ENCODE data around the gene CNTNAP2.

CNTNAP2 gene

DNA sequence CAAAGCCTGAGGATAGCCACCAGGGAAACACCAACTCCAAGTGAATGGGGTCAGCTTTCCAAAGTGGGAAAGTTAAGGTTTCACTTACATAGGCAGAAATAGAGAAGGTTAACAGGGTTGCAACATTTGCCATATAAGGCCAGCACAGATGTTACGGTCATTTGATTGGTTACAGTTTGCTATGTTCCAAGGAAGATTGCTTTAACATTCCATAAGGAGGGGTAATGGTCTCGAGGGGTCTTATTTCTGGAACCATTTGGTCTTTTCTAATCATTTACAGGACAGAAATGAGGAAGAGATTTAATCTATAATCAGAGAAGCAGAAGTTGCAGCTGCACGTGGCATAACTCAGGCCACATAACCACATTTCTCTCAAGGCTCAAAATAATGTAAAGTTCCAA, 1794.6 kb downstream of the CNTNAP2 start:
- DNase-seq = peak; percentile 65

DNA sequence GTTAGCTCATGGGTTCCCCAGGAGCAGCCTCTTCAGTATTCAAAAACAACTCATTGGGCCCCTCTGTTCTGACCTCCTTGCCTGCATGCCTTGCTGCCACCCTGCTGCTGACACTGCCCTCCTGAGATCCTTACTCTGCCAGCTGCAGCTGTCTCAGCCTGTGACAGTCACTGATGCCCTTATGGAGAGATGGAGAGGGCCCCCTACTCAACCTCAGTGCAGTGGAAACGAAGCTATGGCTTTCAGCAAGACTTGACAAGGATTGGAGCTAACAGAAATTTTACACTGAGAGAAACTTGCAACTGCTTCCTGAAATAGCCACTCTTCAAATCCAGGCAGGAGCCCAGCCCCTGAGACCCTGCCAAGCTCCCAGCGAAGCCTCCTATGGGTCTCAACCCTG, 1795.7 kb downstream of the CNTNAP2 start:
- DNase-seq = peak; percentile 33

DNA sequence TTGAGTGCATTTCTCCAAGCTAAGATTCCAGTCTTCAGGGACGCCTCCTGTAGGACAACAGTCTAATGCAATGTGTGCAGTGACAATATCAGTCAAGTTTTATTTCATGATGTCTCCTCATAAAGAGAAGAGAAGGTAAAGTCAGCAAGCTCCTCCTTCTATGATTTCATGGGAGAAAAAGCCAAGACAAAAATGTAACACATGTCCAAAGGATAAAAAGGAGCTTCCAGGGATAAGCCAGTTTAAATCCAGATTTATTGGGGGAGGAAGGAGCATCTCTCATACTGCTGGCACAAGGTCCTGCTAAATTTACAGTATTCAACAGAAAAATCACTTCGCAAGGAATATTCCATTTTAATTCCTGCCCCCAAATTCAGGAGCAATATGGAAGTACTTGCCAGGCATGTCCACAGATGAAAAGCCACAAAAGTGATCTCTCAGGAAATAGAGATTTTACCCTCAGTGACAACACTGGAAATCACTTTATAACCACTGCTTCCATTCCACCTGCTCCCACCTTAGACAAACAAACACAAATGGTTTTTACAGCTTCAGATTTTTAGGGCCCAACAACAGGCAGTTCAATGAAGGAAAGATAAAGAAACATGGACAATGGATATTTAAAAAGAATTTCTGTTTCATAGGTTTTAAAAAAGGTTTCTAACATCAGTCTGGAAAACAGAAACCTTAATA, 1796.5 kb downstream of the CNTNAP2 start:
- DNase-seq = peak; percentile 14

DNA sequence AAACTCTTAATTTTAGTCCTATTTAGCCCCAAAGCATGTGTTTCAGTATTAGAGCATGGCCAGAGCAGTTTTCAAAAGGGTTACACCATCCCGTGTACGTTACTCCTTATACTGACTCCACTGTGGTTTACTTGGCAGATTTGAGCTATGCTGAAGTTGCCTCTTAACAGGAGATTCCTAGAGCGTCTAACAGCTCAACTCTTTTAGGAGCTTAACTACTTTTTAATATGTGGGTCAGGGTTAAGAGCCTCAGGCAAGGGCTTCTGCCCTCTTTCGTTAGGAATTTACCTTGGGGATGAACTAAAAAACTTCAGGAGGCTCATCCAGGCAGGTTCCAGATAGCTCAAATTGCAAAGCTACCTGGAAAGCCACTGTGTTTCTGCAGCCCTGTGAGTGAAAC, 1799.2 kb downstream of the CNTNAP2 start:
- no peak for DNase-seq

DNA sequence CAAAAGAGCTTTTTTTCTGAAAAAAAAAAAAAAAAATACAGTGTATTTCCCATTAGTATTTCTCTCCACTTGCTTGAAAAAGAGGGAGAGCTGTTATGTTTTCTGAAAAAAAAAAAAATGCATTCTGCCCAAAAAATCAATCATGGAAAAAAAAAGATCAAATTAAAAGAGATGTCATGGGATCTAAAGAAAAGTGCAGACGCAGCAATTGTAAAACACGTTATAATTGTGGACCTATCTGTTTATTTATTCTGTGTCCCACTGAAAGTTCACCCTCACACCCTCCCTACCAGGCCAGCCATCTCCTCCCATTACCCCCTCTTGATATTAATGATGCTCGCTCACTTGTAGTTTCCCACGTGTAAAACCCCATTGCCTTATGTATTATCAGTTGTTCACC, 1800.0 kb downstream of the CNTNAP2 start:
- DNase-seq = no peak

DNA sequence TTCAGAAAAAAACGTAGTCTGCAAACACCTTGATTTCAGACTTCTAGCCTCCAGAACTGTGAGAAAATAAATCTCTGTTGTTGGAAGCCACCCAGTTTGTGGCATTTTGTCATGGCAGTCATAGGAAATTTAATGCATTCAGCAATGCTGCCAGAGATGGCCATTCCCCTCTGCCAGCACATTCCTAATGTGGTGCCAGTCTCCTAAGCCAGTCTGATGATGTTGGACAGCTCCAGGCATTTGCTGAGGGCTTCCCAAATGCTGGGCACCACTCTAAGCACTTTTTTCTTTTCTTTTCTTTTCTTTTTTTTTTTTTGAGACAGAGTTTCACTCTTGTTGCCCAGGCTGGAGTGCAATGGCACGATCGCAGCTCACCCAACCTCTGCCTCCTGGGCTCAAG, 1807.2 kb downstream of the CNTNAP2 start:
- DNase-seq = no peak

DNA sequence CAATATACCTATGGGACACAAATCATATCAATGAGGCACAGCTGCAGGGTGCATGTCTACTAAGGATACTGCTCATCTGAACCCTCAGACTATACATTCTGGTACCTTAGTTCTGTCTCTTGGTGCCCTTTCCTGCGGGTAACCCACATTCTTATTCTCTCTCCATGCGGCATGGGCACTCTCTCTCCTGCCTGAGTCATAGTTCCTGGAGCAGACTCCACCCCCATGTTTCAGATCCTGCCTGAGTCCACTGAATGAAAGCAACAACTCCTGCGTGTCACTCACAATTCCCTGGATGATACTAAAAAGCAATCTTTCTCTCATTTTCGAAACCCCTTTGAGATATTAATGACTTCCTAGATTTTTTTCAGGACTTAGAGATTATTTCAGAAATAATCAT, 1820.8 kb downstream of the CNTNAP2 start:
- DNase-seq = no peak

DNA sequence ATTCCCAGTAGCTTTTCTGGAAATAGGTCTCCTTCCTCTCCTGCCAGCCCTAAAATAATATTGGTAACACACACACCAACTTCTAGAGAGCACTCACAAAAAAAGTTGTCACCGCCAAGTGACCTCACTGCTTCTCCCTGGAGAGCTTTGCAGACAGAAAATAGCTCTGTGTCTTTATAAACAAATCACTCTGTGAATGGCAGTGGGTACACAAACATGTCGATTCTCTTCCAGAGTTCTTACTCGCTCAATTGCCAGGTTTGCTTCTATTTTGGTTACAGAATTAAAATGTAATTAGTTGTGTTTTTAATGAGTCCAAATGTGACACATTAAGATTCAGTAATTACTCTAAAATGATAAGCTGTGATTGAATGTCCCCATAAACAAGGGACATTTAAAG, 1824.8 kb downstream of the CNTNAP2 start:
- DNase-seq = no peak

DNA sequence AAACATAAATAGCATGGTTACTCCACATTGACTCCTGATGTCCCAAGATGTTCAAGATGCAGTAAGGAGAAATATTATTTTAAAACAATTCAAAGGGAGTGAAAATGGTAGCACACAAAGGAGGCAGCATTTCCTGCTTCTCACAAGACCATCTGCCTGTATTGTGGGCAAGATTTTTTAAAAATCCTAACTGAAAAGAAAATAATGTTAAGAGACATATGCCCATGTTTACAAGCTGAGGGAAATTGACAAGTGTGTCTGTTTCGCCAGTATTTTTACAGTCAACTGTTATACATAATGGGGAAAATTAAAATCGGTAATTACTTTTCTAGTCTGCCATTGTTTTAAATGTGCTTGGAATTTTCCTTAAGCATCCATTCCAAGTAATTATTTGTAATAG, 1827.7 kb downstream of the CNTNAP2 start:
- DNase-seq = no peak

DNA sequence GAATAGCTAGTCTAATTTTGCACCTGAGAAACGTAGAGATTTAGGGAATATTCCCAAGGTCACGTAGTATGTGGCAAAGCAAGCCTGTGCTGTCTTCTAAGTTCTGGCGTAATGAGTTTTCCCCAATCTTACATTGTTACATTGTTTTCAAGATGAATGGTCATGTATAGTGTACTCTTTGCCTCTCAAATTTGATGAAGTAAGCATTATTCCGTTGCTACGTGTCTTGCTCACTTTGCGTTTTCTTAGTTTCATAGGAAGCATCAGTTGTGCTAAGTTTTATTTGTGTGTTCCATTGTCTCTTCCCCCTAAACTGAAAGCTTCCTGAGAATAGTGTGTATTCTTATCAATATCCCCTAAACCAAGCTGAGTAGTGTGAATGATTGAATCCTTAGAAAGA, 1836.3 kb downstream of the CNTNAP2 start:
- no peak for DNase-seq

DNA sequence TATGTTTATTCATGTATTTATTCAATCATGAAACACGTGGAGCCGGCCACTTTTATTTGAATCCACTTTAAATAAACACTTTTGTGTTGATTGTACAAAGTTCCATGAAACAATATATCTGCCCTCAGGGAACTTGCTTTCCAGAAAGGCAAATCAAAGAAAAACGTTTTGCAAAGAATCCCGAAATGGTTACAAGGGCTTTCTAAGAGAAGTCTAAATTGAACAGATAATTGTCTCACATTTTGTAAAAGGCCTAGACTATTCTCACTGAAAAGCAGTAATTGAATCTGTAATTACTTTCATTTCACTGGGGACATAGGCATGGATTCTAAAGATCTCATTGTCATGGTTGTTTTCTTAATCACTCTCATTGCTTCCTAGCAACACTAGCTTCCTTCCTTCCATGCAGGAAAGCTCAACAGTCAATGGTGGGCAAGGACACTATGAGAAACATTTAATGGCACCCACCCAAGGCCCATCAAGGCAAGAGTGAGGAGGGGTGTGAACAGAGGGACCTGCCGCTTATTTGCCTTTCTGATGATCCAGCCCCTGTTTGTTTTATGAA, 1851.5 kb downstream of the CNTNAP2 start:
- no peak for DNase-seq

DNA sequence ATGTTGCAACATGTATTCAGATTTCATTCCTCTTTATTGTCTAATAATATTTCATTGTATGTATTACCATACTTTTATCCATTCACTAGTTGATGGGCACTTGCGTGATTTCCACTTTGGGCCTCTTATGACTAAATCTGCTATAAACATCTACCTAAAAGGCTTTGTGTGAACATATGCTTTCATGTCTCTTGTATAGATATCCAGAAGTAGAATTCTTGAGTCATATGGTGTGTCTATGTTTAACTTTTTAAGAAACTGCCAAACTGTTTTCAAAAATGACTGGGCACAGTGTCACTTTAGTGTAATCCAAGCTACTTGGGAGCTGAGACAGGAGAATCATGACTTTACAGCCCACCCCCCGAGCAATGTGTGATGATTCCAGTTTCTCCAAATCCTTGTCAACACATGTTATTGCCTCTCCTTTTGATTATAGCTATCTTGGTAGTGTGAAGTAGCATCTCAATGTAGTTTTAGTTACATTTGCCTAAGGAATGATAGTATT, 1855.1 kb downstream of the CNTNAP2 start:
- no peak for DNase-seq

DNA sequence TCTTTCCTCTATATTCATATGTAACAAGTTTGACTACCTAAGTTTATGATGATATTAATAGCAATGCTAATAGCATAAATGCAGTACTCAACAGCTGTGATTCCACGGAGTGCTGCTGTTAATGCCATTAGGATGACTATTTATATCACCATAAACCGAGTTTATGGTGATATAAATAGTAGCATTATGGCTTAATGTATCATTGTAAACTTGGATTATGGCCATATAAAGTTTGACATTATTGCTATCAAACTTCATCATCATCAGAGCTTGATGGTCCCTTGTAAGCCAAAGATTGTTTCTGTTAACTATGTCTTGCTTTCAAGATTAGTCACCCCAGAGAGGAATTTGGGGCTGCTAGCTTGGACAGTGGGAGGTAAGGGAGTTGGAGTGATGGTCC, 1861.6 kb downstream of the CNTNAP2 start:
- no peak for DNase-seq

DNA sequence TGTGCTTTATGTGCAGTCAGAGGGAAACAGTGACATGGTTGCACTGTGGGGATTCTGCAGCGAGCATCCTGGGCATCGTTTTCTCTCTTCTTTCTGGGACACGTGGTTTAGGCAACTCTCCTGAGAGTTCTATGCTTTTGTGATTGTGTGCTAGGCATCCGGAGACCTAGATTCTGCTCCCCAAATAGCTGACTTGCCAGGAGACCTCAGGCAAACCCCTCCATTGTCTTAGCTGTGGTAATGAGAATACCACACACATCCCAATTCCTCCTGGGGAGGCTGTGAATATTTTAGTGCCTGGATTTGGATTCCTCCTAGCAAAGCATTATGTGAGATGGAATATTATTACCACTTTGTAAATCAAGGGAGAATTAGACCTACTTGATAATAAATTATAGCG, 1862.0 kb downstream of the CNTNAP2 start:
- DNase-seq = peak; percentile 28

DNA sequence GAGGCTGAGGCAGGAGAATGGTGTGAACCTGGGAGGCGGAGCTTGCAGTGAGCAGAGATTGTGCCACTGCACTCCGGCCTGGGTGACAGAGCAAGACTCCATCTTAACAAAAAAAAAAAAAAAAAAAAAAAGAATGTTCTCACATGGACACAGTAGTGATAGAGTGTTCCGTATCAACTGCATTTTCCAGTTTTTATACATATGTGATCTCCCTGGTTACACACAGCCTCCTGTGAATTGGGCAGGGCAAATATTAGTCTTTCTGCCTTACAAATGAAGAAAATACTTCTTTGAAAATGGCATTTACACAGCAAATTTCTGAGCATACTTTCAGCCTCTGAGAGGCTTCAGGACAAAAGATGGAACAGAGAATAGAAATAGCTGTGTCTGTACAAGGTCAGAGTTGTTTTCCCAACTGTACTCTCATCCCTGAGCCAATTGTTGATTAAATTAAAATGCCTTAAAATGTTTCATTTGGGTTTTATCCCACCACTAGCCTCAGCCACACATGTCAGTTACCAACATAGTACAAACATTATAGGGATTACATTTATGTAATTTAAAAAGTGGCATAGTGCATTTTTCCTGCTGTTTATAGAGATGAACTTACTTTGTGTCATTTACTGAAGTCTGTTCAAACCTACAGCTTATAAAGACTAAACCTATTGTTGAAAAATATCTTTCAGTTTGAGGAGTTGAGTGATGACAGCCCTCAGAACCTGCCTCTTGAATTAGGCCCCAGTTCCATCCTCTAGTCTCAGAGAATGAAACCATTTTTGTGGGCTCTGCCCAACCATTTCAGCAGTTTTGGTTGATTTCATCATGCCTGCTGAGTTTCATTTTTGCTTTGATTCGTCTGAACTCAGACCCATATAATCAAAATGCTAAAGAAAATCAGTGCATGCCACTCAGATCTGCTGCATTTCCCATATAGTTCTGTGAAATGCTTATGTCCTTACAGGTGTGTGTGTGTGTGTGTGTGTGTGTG, 1864.5 kb downstream of the CNTNAP2 start:
- DNase-seq = peak; percentile 16

DNA sequence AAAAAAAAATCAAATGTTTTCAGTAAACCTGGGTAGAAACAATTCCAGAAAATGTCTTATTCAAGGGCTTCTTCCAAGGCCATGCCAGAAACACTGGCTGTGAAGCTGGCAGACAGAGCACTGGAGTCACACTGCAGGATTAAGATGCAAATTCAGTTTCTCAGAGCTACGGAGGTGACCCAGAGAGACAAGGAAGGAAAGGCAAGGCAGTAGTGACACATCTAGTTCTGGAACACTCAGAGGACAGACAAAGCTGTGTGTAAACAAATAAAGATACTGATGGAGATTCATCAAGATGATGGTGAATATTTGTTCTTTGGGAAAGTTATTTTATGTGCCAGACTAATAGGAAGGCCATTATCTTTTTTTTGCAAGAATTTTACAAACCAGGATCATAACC, 1865.7 kb downstream of the CNTNAP2 start:
- no peak for DNase-seq

DNA sequence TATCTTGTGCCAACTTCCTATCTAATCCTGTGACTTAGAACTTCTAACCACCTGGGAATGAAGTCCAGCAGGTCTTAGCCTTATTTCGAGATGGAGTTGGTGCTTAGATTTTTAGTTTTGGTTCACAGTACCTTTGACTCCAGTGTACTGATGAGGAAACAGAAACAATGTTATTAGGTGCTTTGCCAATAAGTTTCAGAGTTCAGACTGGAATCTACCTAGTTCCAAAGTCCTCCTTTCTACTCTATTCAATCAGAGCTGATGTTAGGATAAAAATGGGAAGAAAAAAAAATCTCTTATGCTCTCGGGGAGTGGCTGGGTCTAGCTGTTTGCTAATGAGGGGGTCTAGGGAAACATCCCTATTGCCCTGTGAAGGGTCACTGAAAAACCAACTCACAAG, 1867.7 kb downstream of the CNTNAP2 start:
- DNase-seq = no peak

DNA sequence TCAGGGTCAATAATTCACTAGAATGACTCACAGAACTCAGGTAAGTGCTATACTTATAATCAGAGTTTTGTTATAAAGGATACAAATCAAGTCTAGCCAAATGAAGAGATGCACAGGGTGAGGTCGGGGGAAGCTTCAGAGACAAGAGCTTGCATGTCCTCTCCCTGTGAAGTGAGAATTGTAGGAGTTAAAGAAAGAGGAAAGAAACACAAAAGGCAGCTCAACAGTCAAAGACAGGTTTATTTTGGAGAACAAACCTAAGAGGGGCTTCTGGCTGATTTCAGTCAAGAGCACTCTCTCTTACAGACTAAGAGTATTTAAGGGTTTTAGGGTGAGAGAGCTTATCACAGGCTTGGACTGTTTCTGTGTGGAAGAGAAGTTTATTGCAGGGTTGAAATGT, 1873.5 kb downstream of the CNTNAP2 start:
- DNase-seq = no peak

DNA sequence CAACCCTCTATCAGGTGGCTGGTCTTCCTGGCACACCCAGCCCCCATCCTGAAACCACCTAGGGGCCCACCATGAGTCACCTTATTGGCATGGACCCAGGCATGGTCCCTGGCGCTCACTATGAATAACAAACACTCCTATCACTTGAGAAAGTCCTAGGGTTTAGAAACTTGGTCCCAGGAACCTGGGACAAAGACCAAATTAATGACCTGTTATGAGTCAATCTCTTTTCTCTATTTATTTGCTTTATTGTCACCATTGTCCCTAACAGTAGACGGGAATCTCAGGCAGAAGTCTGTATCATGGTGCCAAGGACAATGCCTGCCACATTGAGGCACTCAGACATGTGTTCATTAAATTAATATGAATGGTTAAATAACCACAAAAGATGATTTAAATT, 1874.3 kb downstream of the CNTNAP2 start:
- DNase-seq = peak; percentile 79

DNA sequence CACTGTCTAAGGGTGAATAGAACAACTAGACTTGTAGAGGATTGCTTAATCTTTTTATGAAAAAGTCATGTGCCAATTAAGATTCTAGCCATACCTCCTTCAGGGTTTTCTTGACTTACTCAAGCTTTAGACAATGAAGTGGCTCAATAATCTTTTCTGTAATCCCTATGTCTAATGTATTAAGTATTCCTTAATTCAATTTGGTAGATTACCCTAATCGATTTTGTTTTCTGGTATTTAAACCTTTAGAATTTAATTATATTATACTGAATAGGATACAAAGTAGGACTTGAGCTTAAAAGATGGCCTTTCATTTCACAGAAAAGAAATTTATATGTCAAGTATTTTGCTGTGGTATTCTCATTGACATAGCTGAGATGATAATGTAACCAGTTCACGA, 1876.1 kb downstream of the CNTNAP2 start:
- no peak for DNase-seq

DNA sequence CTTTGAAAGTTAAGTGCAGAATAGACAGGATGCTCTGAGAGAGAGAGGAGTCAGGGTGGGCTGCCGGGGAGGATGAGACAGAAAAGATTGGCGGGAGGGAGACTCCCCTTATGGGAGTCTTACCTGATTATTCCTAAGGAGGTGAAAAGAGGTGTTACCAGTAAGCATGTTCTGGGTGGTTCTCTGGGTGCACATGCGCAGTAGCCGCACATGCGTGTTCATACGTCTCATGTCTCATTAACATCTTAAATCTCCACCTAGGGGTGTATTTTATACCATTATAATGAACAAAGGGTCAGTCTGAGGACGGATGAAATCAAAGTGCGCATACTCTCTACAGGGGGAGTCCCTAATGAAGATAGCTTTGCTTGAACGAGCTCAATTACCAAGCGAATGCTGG, 1881.0 kb downstream of the CNTNAP2 start:
- DNase-seq = no peak

DNA sequence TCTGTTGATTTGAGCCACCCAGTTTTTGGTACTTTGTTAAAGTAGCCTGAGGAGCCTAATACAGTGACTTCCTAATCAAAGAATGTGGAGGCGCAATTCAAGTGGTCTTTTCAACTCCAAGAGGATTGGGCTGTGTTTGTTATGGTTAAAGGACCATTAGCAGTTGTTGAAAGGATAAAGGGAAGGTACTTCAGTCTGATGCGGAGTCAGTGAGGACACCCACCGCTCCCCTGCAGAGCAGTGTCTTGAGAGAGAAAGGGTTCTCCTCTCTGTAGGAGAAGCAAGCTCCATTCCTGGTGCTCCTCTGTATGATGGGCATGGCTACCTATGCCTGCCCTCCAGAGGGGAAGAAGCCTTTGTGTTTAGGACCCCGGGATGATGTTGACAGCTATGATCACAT, 1883.4 kb downstream of the CNTNAP2 start:
- DNase-seq = no peak

DNA sequence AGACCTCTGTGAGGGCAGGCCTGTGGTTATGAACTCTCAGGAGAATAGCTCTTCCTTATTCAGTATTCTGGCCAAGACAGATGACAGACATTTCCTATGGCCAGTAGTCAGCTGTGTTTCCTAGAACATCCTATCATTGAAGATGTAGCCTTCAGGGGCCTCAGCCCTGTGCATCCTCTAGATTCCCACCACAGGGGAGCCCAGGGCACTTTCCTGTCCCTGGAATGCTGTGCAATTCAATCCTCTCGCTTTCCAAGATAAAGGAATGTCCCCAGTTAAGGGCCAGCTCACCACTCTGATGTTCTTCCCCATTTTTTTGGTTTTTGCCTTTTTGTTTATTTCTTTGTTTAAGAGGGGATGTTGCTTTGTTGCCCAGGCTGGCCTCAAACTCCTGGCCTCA, 1895.2 kb downstream of the CNTNAP2 start:
- no peak for DNase-seq

DNA sequence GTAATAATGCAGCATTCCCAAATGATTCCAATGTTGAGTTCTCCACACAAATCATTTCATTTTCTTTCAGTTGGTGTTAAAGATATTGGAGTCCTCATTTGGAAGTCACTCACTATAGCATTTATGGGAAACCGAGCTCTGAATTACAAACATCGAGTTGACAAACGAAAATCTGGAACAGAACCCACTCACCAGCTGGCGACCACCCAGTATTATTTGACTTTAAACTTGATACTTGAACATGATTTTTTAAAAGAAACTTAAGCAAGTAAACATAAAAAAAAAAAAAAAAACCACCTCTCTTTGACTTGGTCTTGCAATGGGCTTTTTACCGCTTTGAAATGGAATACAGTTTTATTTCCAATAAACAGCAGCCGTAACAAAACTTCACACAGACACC, 1897.4 kb downstream of the CNTNAP2 start:
- DNase-seq = no peak
